H1 (cell line): ENCODE results near the gene SS18. TPM values are rescaled to one million over a fixed set of nuclear protein-coding genes. Genes with fewer than 3 reads are reported as not detected.

ENCODE experiments used
- polyA plus RNA-seq, 7 experiments: library from polyadenylated mRNA; depleted of rRNA in 3 of 7; stranded (reverse) in 5 of 7; unstranded in 2 of 7; fragments of >200 nt in 5 of 7; fragments of 200-250 nt in 2 of 7; gene quantifications; 1 replicate in 5 of 7; 2 replicates in 1 of 7; 4 replicates in 1 of 7; pipeline versions ENCODE4 v1.2.1 to v1.2.3, GENCODE V29; 2011 to 2013; ENCODE audit warnings: missing spikeins in 2 of 7, mixed read lengths in 2 of 7
- total RNA-seq: library from RNA; stranded (reverse); fragmentation: NEBNext Ultra II Directional; extraction: Animal tissue kit (Norgen Biotek cat#: 25700); gene quantifications from 2 replicates; pipeline ENCODE4 v1.2.1, GENCODE V29; 2021
- TF ChIP-seq, protein P1 (sequence below): fragments of 300-600 bp; sonication (generic); IDR thresholded peaks from 2 replicates; pipeline ENCODE4 v1.7.1; 2012; ENCODE audit warnings: low read length, moderate library complexity, mild to moderate bottlenecking, inconsistent platforms; ENCODE audit not compliant: insufficient replicate concordance

The SS18 gene
- total and polyA plus RNA-seq, 2 of the 8 experiments (the other 6 are each of a cell fraction or from before 2014, with no cell fraction given) = 83.5 to 106 TPM

DNA sequence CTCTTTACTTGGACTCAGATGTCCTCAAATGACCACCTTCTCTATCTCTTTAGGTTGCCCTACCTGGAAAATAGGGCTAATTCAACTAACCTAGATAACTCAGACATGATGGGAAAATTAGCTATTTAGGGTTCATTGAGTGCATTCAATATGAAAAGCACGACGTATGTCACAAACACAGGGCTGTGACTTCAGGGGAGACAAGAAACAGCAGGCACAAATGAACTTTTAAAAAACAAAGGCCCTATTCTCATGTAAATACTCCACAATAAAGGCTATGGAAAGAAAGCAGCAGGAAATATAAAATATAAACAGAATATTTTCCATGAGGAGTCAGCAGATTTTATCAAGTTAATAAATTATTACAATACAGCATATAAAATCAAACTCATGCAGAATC is 97.8 kb downstream of the SS18 start (continued):
- TF ChIP-seq, protein P1, sequence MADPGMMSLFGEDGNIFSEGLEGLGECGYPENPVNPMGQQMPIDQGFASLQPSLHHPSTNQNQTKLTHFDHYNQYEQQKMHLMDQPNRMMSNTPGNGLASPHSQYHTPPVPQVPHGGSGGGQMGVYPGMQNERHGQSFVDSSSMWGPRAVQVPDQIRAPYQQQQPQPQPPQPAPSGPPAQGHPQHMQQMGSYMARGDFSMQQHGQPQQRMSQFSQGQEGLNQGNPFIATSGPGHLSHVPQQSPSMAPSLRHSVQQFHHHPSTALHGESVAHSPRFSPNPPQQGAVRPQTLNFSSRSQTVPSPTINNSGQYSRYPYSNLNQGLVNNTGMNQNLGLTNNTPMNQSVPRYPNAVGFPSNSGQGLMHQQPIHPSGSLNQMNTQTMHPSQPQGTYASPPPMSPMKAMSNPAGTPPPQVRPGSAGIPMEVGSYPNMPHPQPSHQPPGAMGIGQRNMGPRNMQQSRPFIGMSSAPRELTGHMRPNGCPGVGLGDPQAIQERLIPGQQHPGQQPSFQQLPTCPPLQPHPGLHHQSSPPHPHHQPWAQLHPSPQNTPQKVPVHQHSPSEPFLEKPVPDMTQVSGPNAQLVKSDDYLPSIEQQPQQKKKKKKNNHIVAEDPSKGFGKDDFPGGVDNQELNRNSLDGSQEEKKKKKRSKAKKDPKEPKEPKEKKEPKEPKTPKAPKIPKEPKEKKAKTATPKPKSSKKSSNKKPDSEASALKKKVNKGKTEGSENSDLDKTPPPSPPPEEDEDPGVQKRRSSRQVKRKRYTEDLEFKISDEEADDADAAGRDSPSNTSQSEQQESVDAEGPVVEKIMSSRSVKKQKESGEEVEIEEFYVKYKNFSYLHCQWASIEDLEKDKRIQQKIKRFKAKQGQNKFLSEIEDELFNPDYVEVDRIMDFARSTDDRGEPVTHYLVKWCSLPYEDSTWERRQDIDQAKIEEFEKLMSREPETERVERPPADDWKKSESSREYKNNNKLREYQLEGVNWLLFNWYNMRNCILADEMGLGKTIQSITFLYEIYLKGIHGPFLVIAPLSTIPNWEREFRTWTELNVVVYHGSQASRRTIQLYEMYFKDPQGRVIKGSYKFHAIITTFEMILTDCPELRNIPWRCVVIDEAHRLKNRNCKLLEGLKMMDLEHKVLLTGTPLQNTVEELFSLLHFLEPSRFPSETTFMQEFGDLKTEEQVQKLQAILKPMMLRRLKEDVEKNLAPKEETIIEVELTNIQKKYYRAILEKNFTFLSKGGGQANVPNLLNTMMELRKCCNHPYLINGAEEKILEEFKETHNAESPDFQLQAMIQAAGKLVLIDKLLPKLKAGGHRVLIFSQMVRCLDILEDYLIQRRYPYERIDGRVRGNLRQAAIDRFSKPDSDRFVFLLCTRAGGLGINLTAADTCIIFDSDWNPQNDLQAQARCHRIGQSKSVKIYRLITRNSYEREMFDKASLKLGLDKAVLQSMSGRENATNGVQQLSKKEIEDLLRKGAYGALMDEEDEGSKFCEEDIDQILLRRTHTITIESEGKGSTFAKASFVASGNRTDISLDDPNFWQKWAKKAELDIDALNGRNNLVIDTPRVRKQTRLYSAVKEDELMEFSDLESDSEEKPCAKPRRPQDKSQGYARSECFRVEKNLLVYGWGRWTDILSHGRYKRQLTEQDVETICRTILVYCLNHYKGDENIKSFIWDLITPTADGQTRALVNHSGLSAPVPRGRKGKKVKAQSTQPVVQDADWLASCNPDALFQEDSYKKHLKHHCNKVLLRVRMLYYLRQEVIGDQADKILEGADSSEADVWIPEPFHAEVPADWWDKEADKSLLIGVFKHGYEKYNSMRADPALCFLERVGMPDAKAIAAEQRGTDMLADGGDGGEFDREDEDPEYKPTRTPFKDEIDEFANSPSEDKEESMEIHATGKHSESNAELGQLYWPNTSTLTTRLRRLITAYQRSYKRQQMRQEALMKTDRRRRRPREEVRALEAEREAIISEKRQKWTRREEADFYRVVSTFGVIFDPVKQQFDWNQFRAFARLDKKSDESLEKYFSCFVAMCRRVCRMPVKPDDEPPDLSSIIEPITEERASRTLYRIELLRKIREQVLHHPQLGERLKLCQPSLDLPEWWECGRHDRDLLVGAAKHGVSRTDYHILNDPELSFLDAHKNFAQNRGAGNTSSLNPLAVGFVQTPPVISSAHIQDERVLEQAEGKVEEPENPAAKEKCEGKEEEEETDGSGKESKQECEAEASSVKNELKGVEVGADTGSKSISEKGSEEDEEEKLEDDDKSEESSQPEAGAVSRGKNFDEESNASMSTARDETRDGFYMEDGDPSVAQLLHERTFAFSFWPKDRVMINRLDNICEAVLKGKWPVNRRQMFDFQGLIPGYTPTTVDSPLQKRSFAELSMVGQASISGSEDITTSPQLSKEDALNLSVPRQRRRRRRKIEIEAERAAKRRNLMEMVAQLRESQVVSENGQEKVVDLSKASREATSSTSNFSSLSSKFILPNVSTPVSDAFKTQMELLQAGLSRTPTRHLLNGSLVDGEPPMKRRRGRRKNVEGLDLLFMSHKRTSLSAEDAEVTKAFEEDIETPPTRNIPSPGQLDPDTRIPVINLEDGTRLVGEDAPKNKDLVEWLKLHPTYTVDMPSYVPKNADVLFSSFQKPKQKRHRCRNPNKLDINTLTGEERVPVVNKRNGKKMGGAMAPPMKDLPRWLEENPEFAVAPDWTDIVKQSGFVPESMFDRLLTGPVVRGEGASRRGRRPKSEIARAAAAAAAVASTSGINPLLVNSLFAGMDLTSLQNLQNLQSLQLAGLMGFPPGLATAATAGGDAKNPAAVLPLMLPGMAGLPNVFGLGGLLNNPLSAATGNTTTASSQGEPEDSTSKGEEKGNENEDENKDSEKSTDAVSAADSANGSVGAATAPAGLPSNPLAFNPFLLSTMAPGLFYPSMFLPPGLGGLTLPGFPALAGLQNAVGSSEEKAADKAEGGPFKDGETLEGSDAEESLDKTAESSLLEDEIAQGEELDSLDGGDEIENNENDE = peak; percentile 33
